BE2C (cell line): ENCODE results near the gene MRPL55. TPM values are rescaled to one million over a fixed set of nuclear protein-coding genes. Genes with fewer than 3 reads are reported as not detected.

Source experiments
- DNase-seq: peaks from one replicate; pipeline ENCODE4 v3.0.0-alpha.2; 2020
- H3K27me3 ChIP-seq: fragments of 250-450 bp; sonication (Bioruptor Pico); 2 replicates; pipeline ENCODE4 v1.5.1; 2020; ENCODE audit warnings: mild to moderate bottlenecking
- H3K36me3 ChIP-seq: fragments of 250-450 bp; sonication (Bioruptor Pico); 2 replicates; pipeline ENCODE4 v1.5.1; 2020; ENCODE audit warnings: mild to moderate bottlenecking
- H3K4me1 ChIP-seq: fragments of 250-450 bp; sonication (Bioruptor Pico); 2 replicates; pipeline ENCODE4 v1.5.1; 2020
- H3K4me3 ChIP-seq: 2 replicates; pipeline ENCODE4 v1.5.1; 2011; ENCODE audit warnings: low read depth, low read length
- H3K9me3 ChIP-seq: fragments of 250-450 bp; sonication (Bioruptor Pico); 2 replicates; pipeline ENCODE4 v1.5.1; 2020
- polyA plus RNA-seq: library from polyadenylated mRNA; unstranded; fragments of >200 nt; gene quantifications from one replicate; pipeline ENCODE4 v1.2.1, GENCODE V29; 2012; ENCODE audit warnings: low read depth, missing spikeins; ENCODE audit not compliant: insufficient read length, insufficient read depth
- TF ChIP-seq, protein P1 (sequence below): IDR thresholded peaks from 2 replicates; pipeline ENCODE4 v1.5.1; 2012; ENCODE audit warnings: mild to moderate bottlenecking, low read depth, low read length

The MRPL55 gene
- polyA plus RNA-seq, result 502 TPM

DNA sequence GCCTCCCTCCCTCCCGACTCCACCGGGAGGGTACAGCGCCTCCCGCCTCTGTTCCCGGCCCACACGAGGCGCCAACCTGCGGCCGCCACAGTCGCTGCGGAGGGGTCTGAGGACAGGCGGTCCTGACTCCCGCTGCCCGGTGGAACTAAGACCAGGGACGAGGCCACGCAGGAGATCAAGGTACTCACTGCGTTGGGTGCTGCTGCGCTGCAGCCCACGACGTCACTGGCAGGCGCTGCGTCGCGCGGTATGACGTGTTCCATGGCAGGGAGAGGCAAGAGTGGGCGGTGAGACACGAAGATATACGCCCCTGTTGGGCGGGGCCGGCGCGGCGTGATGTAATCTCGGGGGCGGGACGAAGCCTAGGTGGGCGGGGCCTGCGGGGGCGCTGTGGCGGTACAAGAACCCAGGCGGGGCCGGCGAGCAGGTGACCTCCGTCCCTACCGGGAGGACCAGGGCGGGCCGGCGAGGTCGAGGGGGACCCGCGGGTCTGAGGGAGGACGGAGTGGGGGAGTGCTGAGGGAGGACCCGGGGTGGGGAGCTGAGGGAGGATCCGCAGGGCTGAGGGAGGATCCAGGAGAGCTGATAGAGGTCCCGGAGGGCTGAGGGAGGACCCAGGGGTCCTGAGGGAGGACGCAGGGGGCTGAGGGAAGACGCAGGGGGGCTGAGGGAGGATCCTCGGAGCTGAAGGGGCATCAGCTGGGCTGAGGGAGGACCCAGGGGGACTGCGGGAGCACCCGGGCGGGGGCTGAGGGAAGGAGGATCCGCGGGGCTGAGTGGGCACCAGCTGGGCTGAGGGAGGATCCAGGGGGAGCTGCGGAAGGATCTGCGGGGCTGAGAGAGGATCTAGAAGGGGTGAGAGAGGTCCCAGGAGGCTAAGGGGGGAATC, at the start of gene MRPL55:
MRPL55 (minus strand) TSS at position 227 of the 889 bp plus-strand sequence. CDS start 1,039 bp downstream, outside the sequence.
- Histone ChIP-seq H3K4me3 (peak within 1 kb of the TSS; percentile 98), H3K4me1 (no peaks in the 10 kb centered on the region), H3K36me3 (peaks cover 14% of the 10 kb centered on the region), H3K9me3 (no peaks in the 10 kb centered on the region), H3K27me3 (no peaks in the 10 kb centered on the region)
- peak; percentile 98 for DNase-seq
- TF ChIP-seq, protein P1, sequence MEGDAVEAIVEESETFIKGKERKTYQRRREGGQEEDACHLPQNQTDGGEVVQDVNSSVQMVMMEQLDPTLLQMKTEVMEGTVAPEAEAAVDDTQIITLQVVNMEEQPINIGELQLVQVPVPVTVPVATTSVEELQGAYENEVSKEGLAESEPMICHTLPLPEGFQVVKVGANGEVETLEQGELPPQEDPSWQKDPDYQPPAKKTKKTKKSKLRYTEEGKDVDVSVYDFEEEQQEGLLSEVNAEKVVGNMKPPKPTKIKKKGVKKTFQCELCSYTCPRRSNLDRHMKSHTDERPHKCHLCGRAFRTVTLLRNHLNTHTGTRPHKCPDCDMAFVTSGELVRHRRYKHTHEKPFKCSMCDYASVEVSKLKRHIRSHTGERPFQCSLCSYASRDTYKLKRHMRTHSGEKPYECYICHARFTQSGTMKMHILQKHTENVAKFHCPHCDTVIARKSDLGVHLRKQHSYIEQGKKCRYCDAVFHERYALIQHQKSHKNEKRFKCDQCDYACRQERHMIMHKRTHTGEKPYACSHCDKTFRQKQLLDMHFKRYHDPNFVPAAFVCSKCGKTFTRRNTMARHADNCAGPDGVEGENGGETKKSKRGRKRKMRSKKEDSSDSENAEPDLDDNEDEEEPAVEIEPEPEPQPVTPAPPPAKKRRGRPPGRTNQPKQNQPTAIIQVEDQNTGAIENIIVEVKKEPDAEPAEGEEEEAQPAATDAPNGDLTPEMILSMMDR, result peak; percentile 18; the same call in 1 of the 2 replicates

DNA sequence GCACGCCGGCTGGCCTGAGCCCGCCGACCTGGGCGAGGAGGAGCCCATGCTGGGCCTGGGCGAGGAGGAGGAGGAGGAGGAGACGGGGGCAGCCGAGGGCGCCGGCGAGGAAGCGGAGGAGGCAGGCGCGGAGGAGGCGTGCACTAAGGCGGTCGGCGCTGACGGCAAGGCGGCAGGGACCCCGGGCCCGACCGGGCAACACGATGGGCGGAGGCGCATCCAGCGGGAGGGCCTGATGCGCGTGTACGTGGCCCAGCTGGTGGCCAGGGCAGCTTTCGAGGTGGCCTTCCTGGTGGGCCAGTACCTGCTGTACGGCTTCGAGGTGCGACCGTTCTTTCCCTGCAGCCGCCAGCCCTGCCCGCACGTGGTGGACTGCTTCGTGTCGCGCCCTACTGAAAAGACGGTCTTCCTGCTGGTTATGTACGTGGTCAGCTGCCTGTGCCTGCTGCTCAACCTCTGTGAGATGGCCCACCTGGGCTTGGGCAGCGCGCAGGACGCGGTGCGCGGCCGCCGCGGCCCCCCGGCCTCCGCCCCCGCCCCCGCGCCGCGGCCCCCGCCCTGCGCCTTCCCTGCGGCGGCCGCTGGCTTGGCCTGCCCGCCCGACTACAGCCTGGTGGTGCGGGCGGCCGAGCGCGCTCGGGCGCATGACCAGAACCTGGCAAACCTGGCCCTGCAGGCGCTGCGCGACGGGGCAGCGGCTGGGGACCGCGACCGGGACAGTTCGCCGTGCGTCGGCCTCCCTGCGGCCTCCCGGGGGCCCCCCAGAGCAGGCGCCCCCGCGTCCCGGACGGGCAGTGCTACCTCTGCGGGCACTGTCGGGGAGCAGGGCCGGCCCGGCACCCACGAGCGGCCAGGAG, 49.3 kb upstream of the MRPL55 start:
- H3K36me3 ChIP-seq, result no peaks in the 10 kb centered on the region
- TF ChIP-seq, protein P1, result no peak
- H3K4me3 ChIP-seq, result no peak overlapping the region
- H3K27me3 ChIP-seq, result no peaks in the 10 kb centered on the region
- no peak for DNase-seq
- H3K4me1 ChIP-seq, result peaks cover 8% of the 10 kb centered on the region; the same call in 1 of the 2 replicates
- no peaks in the 10 kb centered on the region for H3K9me3 ChIP-seq

DNA sequence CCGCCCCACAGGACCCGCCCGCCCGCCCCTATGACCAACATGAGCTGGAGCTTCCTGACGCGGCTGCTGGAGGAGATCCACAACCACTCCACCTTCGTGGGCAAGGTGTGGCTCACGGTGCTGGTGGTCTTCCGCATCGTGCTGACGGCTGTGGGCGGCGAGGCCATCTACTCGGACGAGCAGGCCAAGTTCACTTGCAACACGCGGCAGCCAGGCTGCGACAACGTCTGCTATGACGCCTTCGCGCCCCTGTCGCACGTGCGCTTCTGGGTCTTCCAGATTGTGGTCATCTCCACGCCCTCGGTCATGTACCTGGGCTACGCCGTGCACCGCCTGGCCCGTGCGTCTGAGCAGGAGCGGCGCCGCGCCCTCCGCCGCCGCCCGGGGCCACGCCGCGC, 48.6 kb upstream of the MRPL55 start:
- Histone ChIP-seq H3K27me3 (no peaks in the 10 kb centered on the region), H3K4me1 (peaks cover 3% of the 10 kb centered on the region; the same call in 1 of the 2 replicates), H3K4me3 (no peak overlapping the region), H3K36me3 (no peaks in the 10 kb centered on the region), H3K9me3 (no peaks in the 10 kb centered on the region)
- DNase-seq, result no peak
- TF ChIP-seq, protein P1, result no peak

DNA sequence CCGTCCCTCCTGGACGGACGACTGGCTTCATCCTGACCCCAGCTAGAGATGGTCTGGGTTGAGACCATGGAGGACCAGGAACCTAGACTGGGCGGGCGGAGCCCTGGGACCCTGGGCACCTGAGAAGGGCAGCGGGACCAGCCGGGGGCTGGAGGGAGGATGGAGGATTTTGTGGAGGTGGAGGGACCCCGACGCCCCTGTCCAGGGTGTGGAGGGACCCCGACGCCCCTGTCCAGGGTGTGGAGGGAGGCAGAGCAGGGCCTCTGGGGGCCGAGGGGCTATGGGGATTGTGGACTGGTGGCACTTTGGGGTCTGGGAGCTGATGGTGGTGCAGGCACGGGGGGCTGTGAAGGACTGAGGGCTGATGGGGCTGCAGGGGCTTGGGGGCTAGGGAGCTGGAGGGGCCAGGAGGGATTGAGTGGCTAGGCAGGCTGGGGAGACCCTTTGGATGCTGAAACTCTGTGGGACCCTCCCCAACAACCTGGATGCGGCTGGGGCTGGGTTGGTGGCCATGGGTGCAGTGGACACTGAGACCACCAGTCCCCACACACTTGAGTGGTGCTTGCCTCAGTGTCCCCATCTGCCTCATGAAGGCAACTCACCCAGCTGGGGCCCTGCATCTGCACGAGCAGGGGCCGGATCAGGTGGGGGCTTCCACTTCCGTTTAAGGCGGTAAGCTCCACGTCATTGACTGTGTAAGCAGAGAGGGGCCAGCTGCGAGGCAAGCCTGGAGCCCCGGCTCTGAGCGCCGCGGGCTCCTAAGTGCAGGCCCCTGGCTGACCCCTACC, 48.0 kb upstream of the MRPL55 start:
- no peak for DNase-seq
- Histone ChIP-seq H3K9me3 (no peaks in the 10 kb centered on the region), H3K4me1 (no peaks in the 10 kb centered on the region; the same call in 1 of the 2 replicates), H3K27me3 (no peaks in the 10 kb centered on the region), H3K4me3 (no peak overlapping the region), H3K36me3 (no peaks in the 10 kb centered on the region)
- TF ChIP-seq, protein P1, result no peak

DNA sequence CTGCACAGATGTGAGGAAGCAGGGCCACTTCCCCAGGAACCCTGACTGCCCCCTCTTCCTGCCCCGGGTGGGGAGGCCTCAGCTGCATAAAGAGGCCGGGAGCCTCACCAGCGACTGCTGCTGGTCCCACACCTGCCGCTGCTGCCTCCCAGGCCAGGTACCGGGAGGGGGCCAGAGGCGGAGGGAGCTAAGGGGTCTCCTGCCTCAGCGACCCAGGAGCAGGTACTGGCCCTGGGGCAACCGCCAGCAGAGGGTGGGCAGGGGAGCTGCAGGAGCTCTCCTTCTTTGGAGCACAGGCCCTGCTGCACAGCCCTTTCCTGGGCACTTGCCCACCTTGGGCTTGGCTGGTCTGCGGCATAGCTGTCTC, 47.4 kb upstream of the MRPL55 start:
- no peaks in the 10 kb centered on the region for H3K36me3 ChIP-seq
- H3K27me3 ChIP-seq, result no peaks in the 10 kb centered on the region
- TF ChIP-seq, protein P1, result no peak
- no peaks in the 10 kb centered on the region for H3K9me3 ChIP-seq
- H3K4me3 ChIP-seq, result no peak overlapping the region
- no peak for DNase-seq
- no peaks in the 10 kb centered on the region for H3K4me1 ChIP-seq
